Heart right ventricle (tissue), 16 donors: Measurements from ENCODE around the gene SLC35E3. TPM values are rescaled to one million over a fixed set of nuclear protein-coding genes. Genes with fewer than 3 reads are reported as not detected.

Experiments
- ATAC-seq, 8 donors: fragments of 200-7000 bp; cut with Tn5 transposase; one replicate each; pipeline ENCODE4 v1.9.1; 2020; ENCODE audit warnings: mild to moderate bottlenecking in 8 of 8, moderate library complexity in 8 of 8, moderate number of reproducible peaks in 1 of 8
- DNase-seq, 2 donors: peaks; one replicate each; pipeline ENCODE4 v3.0.0-alpha.2; 2020
- H3K27ac ChIP-seq, 10 donors: fragments of 200-600 bp; sonication (generic) in 2 of 10; one replicate each; pipeline versions ENCODE4 v1.5.0 to v1.8.0; 2020 to 2022; ENCODE audit warnings: mild to moderate bottlenecking in 3 of 10
- H3K27me3 ChIP-seq, 7 donors: fragments of 200-600 bp; one replicate each; pipeline ENCODE4 v1.8.0; 2021 to 2022; ENCODE audit warnings: mild to moderate bottlenecking in 2 of 7
- H3K36me3 ChIP-seq, 9 donors: fragments of 200-600 bp; sonication (generic) in 1 of 9; one replicate each; pipeline versions ENCODE4 v1.5.0 to v1.8.0; 2020 to 2022; ENCODE audit warnings: mild to moderate bottlenecking in 2 of 9
- H3K4me1 ChIP-seq, 9 donors: fragments of 200-600 bp; sonication (generic) in 1 of 9; one replicate each; pipeline versions ENCODE4 v1.5.0 to v1.8.0; 2020 to 2022; ENCODE audit warnings: mild to moderate bottlenecking in 4 of 9
- H3K4me3 ChIP-seq, 10 donors: fragments of 200-600 bp; sonication (generic) in 2 of 10; one replicate each; pipeline versions ENCODE4 v1.5.0 to v1.8.0; 2020 to 2022; ENCODE audit warnings: mild to moderate bottlenecking in 7 of 10, moderate library complexity in 2 of 10
- H3K9me3 ChIP-seq, 11 donors: fragments of 200-600 bp in 10 of 11; sonication (generic) in 2 of 11; one replicate each; pipeline versions ENCODE4 v1.5.0 to v1.8.0; 2013 to 2022; ENCODE audit warnings: mild to moderate bottlenecking in 2 of 11, control low read depth in 1 of 11, moderate library complexity in 1 of 11
- WGBS, 2 donors: extraction: QIAGEN DNeasy Blood & Tissue Kit; methylation state at CpG; one replicate each; pipeline ENCODE4 v1.1.7; 2013; ENCODE audit warnings: inconsistent platforms in 1 of 2; 5-methylcytosine and 5-hydroxymethylcytosine counted together
- intact Hi-C, 10 donors: fragments of 100-400 bp; cut with DNase I; formaldehyde crosslinking; loops; one replicate each; pipeline versions ENCODE4 v1.11.1 to v1.14.2; 2022
- polyA plus RNA-seq, 2 donors: library from polyadenylated mRNA; stranded (reverse); fragments of 200-250 nt; gene quantifications; one replicate each; pipeline ENCODE4 v1.2.3, GENCODE V29; 2013
- total RNA-seq, 10 donors: library from RNA; stranded (reverse); fragmentation: NEBNext Ultra II Directional in 3 of 10; extraction: Animal tissue kit (Norgen Biotek cat#: 25700) in 3 of 10; gene quantifications; one replicate each; pipeline versions ENCODE4 v1.2.1 to v1.2.4, GENCODE V29; 2021 to 2023
- TF ChIP-seq, protein P1 (sequence below), 9 donors: fragments of 200-600 bp; sonication (generic) in 2 of 9; IDR thresholded peaks; one replicate each; pipeline versions ENCODE4 v1.5.0 to v1.8.0; 2021 to 2022; ENCODE audit warnings: antibody characterized with exemption in 9 of 9, mild to moderate bottlenecking in 5 of 9, moderate library complexity in 1 of 9
- donor health status: Arrhythmogenic right ventricular cardiomyopathy.
- donor health status: ischemic (EF 13 %, LVEDD 7.1; RV severe dilation, severe dysfunction).
- donor health status: healthy with polysubstance abuse.
- donor health status: DM: no; HTN: yes; CAD: no.
- donor health status: DM: no; HTN: no; CAD: no.
- donor health status: ischemic (EF 25% LVEDD 6.9; RV normal size, moderate dysfunction).
- donor health status: ischemic (EF 25% LVEDD 5.7; RV mildly dilated, moderate dysfunction).
- donor health status: healthy.
- donor health status: DM: yes; HTN: yes; CAD: no.
- donor health status: Ischemic cardiomyopathy.
- donor health status: ischemic (EF 35%, LVEDD 5.7; RV mildly dilated, moderate dysfunction).
- donor health status: nonischemic (EF 11% LVEDD 7.7; RV severe dilation, severe dysfunction).
- donor health status: DM: yes; HTN: yes; CAD: no.
- donor health status: PGD.
- donor health status: ischemic (EF 29% LVEDD 5.4; RV normal size, mild dysfunction).
- donor health status: nonischemic (EF 23%, LVEDD 6.1; RV moderate dilation, normal function).

SLC35E3 gene
- total and polyA plus RNA-seq, 12 donors = 1.8 to 8.9 (median 6.2) TPM

DNA sequence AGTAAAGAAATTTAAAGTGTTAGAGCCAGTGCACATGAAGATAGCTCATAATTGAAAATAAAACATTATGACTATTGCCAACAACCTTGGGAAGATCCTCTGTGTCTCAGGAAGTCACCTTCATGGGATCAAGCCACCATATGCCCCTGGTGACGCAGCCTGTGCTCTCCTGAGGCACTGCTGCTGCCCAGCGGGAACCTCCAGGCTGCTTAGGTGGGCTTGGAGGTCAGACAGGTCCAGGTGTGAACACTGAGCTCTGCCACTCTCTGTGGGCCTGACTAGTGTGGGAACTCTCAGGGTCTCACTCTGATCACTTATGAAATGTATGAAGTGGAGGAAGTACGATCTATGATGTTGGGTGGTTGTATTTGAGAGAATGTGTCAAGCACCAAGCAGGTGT, 16.7 kb downstream of the SLC35E3 start:
- H3K4me1 ChIP-seq = no peaks in the 10 kb centered on the region
- no peaks in the 10 kb centered on the region for H3K9me3 ChIP-seq
- no peak overlapping the region for H3K27ac ChIP-seq
- H3K27me3 ChIP-seq = no peaks in the 10 kb centered on the region
- H3K36me3 ChIP-seq = peaks cover 0 to 91% (median 11%) of the 10 kb centered on the region in 9 donors
- no peak for ATAC-seq
- TF ChIP-seq, protein P1, sequence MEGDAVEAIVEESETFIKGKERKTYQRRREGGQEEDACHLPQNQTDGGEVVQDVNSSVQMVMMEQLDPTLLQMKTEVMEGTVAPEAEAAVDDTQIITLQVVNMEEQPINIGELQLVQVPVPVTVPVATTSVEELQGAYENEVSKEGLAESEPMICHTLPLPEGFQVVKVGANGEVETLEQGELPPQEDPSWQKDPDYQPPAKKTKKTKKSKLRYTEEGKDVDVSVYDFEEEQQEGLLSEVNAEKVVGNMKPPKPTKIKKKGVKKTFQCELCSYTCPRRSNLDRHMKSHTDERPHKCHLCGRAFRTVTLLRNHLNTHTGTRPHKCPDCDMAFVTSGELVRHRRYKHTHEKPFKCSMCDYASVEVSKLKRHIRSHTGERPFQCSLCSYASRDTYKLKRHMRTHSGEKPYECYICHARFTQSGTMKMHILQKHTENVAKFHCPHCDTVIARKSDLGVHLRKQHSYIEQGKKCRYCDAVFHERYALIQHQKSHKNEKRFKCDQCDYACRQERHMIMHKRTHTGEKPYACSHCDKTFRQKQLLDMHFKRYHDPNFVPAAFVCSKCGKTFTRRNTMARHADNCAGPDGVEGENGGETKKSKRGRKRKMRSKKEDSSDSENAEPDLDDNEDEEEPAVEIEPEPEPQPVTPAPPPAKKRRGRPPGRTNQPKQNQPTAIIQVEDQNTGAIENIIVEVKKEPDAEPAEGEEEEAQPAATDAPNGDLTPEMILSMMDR (IDR thresholded peaks at IDR 0.05) = no peak
- no peak for DNase-seq
- WGBS, 2 donors = 96% methylated on average over 3 of the region's 3 CpGs
- intact Hi-C loops = no loop called here
- H3K4me3 ChIP-seq = no peak overlapping the region

GRCh38 chr12:68765696-68766095, 19.7 kb downstream of the SLC35E3 start:
- H3K36me3 ChIP-seq = peaks cover 0 to 70% (median 8%) of the 10 kb centered on the region in 9 donors
- TF ChIP-seq, protein P1 (IDR thresholded peaks at IDR 0.05) = no peak
- H3K4me3 ChIP-seq = no peak overlapping the region
- H3K27ac ChIP-seq = no peak overlapping the region
- intact Hi-C loops = no loop called here
- 97 to 100% methylated on average over 1 of the region's 1 CpG for WGBS, 2 donors
- no peak for DNase-seq
- no peaks in the 10 kb centered on the region for H3K27me3 ChIP-seq
- no peak for ATAC-seq
- H3K4me1 ChIP-seq = no peaks in the 10 kb centered on the region
- H3K9me3 ChIP-seq = no peaks in the 10 kb centered on the region

- no peaks in the 10 kb centered on the region for H3K4me1 ChIP-seq
- intact Hi-C loops = no loop called here
- DNase-seq = no peak
- no peak overlapping the region for H3K4me3 ChIP-seq
- TF ChIP-seq, protein P1 (IDR thresholded peaks at IDR 0.05) = no peak
- peaks cover 0 to 61% (median 8%) of the 10 kb centered on the region in 9 donors for H3K36me3 ChIP-seq
- no peak overlapping the region for H3K27ac ChIP-seq
- H3K27me3 ChIP-seq = no peaks in the 10 kb centered on the region
- ATAC-seq = no peak
- 90 to 93% methylated on average over 2 of the region's 2 CpGs for WGBS, 2 donors
- H3K9me3 ChIP-seq = no peaks in the 10 kb centered on the region
Measured at GRCh38 chr12:68766646-68767045, 20.7 kb downstream of the SLC35E3 start.

DNA sequence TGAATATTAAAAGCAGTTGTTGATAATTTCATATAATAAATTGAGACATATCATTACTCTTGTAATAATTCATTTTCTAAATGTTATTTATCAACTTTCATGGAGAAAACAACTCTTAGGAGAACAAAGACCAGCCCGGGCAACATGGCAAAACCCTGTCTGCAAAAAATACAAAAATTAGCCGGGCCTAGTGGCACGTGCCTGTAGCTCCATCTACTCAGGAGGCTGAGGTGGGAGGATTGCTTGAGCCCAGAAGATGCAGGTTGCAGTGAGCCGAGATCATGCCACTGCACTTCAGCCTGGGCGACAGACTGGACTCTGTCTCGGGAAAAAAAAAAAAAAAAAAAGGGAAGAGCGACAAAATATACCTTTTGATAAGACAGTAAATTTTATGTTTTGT, 21.2 kb downstream of the SLC35E3 start:
- Histone ChIP-seq H3K4me1 (no peaks in the 10 kb centered on the region), H3K27me3 (no peaks in the 10 kb centered on the region), H3K27ac (no peak overlapping the region), H3K9me3 (no peaks in the 10 kb centered on the region), H3K36me3 (peaks cover 0 to 56% (median 8%) of the 10 kb centered on the region in 9 donors), H3K4me3 (no peak overlapping the region)
- WGBS, 2 donors = 91 to 98% methylated on average over 7 of the region's 7 CpGs
- TF ChIP-seq, protein P1 (IDR thresholded peaks at IDR 0.05) = no peak
- DNase-seq (no peak), ATAC-seq (no peak)
- intact Hi-C loops = no loop called here
